ENCODE measurements around the gene STX18.

GRCh38 chr4:4590546-4590945 is 48.7 kb upstream of the STX18 start:
- TF ChIP-seq CTCF (IDR thresholded peaks at IDR 0.05): no peak
- no peak for TF ChIP-seq POLR2AphosphoS5 (IDR thresholded peaks at IDR 0.05)

All from prostate gland (tissue), 2 donors.